Large intestine (tissue), 3 donors: ENCODE results near the gene XIRP2. TPM values are rescaled to one million over a fixed set of nuclear protein-coding genes. Genes with fewer than 3 reads are reported as not detected.

Experiments used
- DNase-seq, 2 donors: peaks; one replicate each; pipeline versions ENCODE4 v3.0.0 to v3.0.0-alpha.2; 2013
- H3K27ac ChIP-seq: one replicate; pipeline ENCODE4 v1.5.1; 2013; ENCODE audit warnings: low read length
- H3K27me3 ChIP-seq: 2 replicates; pipeline ENCODE4 v1.6.1; 2013; ENCODE audit warnings: low read length; ENCODE audit not compliant: control insufficient read depth, insufficient read depth
- H3K36me3 ChIP-seq: 2 replicates; pipeline ENCODE4 v1.6.1; 2013; ENCODE audit warnings: low read length; ENCODE audit not compliant: control insufficient read depth, insufficient read depth
- H3K4me1 ChIP-seq: one replicate; pipeline ENCODE4 v1.6.1; 2013; ENCODE audit warnings: low read length; ENCODE audit not compliant: control insufficient read depth, insufficient read depth
- H3K4me3 ChIP-seq: one replicate; pipeline ENCODE4 v1.5.1; 2013; ENCODE audit warnings: low read length
- H3K9me3 ChIP-seq: one replicate; pipeline ENCODE4 v1.6.1; 2013; ENCODE audit warnings: mild to moderate bottlenecking, low read depth, low read length, moderate library complexity; ENCODE audit not compliant: control insufficient read depth
- WGBS: methylation state at CpG from one replicate; pipeline ENCODE4 v1.1.5; 2013; ENCODE audit warnings: low lambda C conversion rate; ENCODE audit not compliant: insufficient coverage; 5-methylcytosine and 5-hydroxymethylcytosine counted together
- polyA plus RNA-seq: library from polyadenylated mRNA; unstranded; fragments of 120-200 nt; gene quantifications from one replicate; pipeline ENCODE4 v1.2.1, GENCODE V29; 2013

The XIRP2 gene
- polyA plus RNA-seq, 1 donor, result 0.22 TPM

- H3K4me3 ChIP-seq, result no peak overlapping the region
- 90% methylated on average over 4 of the region's 9 CpGs for WGBS
- H3K27ac ChIP-seq, result no peak overlapping the region
- no peaks in the 10 kb centered on the region for H3K4me1 ChIP-seq
- no peaks in the 10 kb centered on the region for H3K27me3 ChIP-seq
- H3K9me3 ChIP-seq, result no peaks in the 10 kb centered on the region
- DNase-seq, result no peak
- H3K36me3 ChIP-seq, result no peaks in the 10 kb centered on the region
These were observed 239.8 kb downstream of the XIRP2 start for GRCh38 chr2:167128130-167128529.

- no peak overlapping the region for H3K4me3 ChIP-seq
- no peaks in the 10 kb centered on the region for H3K4me1 ChIP-seq
- no peak for DNase-seq
- no CpG with 5 or more reads among the region's 1 CpG for WGBS
- no peaks in the 10 kb centered on the region for H3K27me3 ChIP-seq
- no peak overlapping the region for H3K27ac ChIP-seq
- H3K9me3 ChIP-seq, result no peaks in the 10 kb centered on the region
- H3K36me3 ChIP-seq, result no peaks in the 10 kb centered on the region
These were observed 243.8 kb downstream of the XIRP2 start for GRCh38 chr2:167132066-167132465.

- H3K4me1 ChIP-seq, result no peaks in the 10 kb centered on the region
- H3K9me3 ChIP-seq, result no peaks in the 10 kb centered on the region
- no peak overlapping the region for H3K4me3 ChIP-seq
- no peak overlapping the region for H3K27ac ChIP-seq
- H3K27me3 ChIP-seq, result no peaks in the 10 kb centered on the region
- no peaks in the 10 kb centered on the region for H3K36me3 ChIP-seq
- WGBS, result no CpG with 5 or more reads among the region's 3 CpGs
- no peak for DNase-seq
These were observed 244.8 kb downstream of the XIRP2 start for GRCh38 chr2:167132906-167133555.

GRCh38 chr2:167133614-167134013 is 245.3 kb downstream of the XIRP2 start:
- Histone ChIP-seq H3K27me3 (no peaks in the 10 kb centered on the region), H3K4me3 (no peak overlapping the region), H3K4me1 (no peaks in the 10 kb centered on the region), H3K27ac (no peak overlapping the region), H3K36me3 (no peaks in the 10 kb centered on the region), H3K9me3 (no peaks in the 10 kb centered on the region)
- DNase-seq, result no peak
- no CpG with 5 or more reads among the region's 2 CpGs for WGBS

DNA sequence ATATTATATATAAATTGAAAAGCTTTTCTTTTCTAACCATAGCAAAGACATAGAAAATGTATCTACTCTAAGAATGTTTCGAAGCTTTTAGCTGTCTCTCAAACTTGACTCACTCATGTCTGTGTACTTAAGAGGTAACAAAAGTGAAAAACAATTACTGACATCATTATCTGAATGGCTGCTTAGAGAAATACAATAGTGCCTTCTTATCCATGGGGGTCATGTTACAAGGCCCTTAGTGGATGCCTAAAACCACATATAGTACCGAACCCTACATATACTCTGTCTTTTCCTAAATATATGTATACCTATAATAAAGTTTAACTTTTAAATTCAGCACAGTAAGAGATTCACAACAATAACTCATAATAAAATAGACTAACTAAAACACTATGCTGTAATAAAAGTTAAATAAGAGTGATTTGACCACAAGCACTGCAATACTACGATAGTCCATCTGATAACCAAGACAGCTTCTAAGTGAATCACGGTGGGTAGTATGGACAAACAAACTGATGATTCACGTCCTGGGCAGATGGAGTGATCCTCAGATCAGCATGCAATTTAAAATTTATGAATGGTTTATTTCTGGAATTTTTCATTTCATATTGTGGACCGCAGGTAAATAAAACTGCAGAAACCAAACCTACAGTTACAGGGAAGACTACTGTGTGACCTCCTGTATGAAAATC is 246.2 kb downstream of the XIRP2 start:
- WGBS, result no CpG with 5 or more reads among the region's 6 CpGs
- Histone ChIP-seq H3K4me3 (no peak overlapping the region), H3K4me1 (no peaks in the 10 kb centered on the region), H3K9me3 (no peaks in the 10 kb centered on the region), H3K27ac (no peak overlapping the region), H3K36me3 (no peaks in the 10 kb centered on the region), H3K27me3 (no peaks in the 10 kb centered on the region)
- no peak for DNase-seq

- WGBS, result no CpG with 5 or more reads among the region's 4 CpGs
- Histone ChIP-seq H3K9me3 (no peaks in the 10 kb centered on the region), H3K4me1 (no peaks in the 10 kb centered on the region), H3K27ac (no peak overlapping the region), H3K4me3 (no peak overlapping the region), H3K36me3 (no peaks in the 10 kb centered on the region), H3K27me3 (no peaks in the 10 kb centered on the region)
- DNase-seq, result no peak
These were observed 247.4 kb downstream of the XIRP2 start for GRCh38 chr2:167135706-167136105.

DNA sequence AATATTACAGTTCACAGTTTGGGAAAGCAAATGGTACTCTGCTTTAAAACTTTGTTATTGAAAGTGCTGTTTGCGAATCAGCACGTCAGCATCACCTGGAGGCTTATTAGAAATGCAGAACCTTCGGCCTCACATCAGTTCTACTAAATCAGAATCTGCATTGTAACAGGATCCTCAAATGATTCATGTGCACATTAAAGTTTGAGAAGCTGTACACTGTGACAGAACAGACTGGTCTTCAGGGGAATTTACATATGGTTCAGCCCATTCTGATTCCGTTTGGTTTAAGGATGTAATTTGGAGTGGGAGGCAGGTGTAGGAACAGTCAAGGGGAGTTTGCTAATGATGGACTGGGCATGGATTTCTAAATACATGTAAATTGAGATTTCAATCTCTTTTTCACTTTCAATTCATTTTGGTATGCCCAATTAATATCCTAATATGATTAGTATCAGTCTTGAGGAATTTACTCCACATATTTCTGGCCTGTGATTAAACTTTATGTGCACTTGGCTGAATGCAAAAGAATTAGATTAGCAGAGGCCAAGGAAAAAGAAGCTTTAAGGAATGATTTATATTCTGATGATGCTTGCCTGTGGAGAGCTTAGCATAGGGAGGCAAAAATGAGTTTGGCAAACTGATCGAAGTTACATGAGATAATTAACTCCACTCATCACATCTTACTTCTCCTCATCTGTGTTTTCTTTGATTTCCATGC is 248.8 kb downstream of the XIRP2 start:
- H3K4me1 ChIP-seq, result no peaks in the 10 kb centered on the region
- no peaks in the 10 kb centered on the region for H3K27me3 ChIP-seq
- H3K9me3 ChIP-seq, result no peaks in the 10 kb centered on the region
- DNase-seq, result no peak
- H3K27ac ChIP-seq, result no peak overlapping the region
- H3K36me3 ChIP-seq, result no peaks in the 10 kb centered on the region
- no CpG with 5 or more reads among the region's 5 CpGs for WGBS
- no peak overlapping the region for H3K4me3 ChIP-seq

- WGBS, result no CpG with 5 or more reads among the region's 6 CpGs
- Histone ChIP-seq H3K36me3 (no peaks in the 10 kb centered on the region), H3K9me3 (no peaks in the 10 kb centered on the region), H3K27me3 (no peaks in the 10 kb centered on the region), H3K4me1 (no peaks in the 10 kb centered on the region), H3K27ac (no peak overlapping the region), H3K4me3 (no peak overlapping the region)
- no peak for DNase-seq
These were observed 252.1 kb downstream of the XIRP2 start for GRCh38 chr2:167140330-167140729.

- Histone ChIP-seq H3K27ac (no peak overlapping the region), H3K4me3 (no peak overlapping the region), H3K27me3 (no peaks in the 10 kb centered on the region), H3K9me3 (no peaks in the 10 kb centered on the region), H3K36me3 (no peaks in the 10 kb centered on the region), H3K4me1 (no peaks in the 10 kb centered on the region)
- WGBS, result 21% methylated on average over 2 of the region's 4 CpGs
- peak; percentile 5 to 18 for DNase-seq
These were observed 252.5 kb downstream of the XIRP2 start for GRCh38 chr2:167140767-167141166.

- Histone ChIP-seq H3K4me3 (no peak overlapping the region), H3K36me3 (no peaks in the 10 kb centered on the region), H3K27me3 (no peaks in the 10 kb centered on the region), H3K4me1 (no peaks in the 10 kb centered on the region), H3K27ac (no peak overlapping the region), H3K9me3 (no peaks in the 10 kb centered on the region)
- DNase-seq, result no peak
- 90% methylated on average over 2 of the region's 2 CpGs for WGBS
These were observed 254.3 kb downstream of the XIRP2 start for GRCh38 chr2:167142554-167142953.
